ENCODE results near the gene NPHP4.

GRCh38 chr1:5872886-5873285 is 119.3 kb downstream of the NPHP4 start:
- TF ChIP-seq CTCF (IDR thresholded peaks at IDR 0.05; ENCODE audit: low read depth, low read length, missing input control) = no peak
- TF ChIP-seq GABPA (IDR thresholded peaks at IDR 0.05 in 1 of 2, conservative IDR thresholded peaks at IDR 0.05 in 1 of 2) = no peak
- no peak for TF ChIP-seq ATF3 (IDR thresholded peaks at IDR 0.05)
- no peak for TF ChIP-seq EGR1 (IDR thresholded peaks at IDR 0.05; ENCODE audit: low read depth in 2 of 2)
- TF ChIP-seq RAD21 (IDR thresholded peaks at IDR 0.05) = no peak
- no peak for TF ChIP-seq JUND (IDR thresholded peaks at IDR 0.05)
- TF ChIP-seq TAF1 (conservative IDR thresholded peaks at IDR 0.05) = no peak
- no peak for TF ChIP-seq SP1 (IDR thresholded peaks at IDR 0.05)
- TF ChIP-seq, protein P1, sequence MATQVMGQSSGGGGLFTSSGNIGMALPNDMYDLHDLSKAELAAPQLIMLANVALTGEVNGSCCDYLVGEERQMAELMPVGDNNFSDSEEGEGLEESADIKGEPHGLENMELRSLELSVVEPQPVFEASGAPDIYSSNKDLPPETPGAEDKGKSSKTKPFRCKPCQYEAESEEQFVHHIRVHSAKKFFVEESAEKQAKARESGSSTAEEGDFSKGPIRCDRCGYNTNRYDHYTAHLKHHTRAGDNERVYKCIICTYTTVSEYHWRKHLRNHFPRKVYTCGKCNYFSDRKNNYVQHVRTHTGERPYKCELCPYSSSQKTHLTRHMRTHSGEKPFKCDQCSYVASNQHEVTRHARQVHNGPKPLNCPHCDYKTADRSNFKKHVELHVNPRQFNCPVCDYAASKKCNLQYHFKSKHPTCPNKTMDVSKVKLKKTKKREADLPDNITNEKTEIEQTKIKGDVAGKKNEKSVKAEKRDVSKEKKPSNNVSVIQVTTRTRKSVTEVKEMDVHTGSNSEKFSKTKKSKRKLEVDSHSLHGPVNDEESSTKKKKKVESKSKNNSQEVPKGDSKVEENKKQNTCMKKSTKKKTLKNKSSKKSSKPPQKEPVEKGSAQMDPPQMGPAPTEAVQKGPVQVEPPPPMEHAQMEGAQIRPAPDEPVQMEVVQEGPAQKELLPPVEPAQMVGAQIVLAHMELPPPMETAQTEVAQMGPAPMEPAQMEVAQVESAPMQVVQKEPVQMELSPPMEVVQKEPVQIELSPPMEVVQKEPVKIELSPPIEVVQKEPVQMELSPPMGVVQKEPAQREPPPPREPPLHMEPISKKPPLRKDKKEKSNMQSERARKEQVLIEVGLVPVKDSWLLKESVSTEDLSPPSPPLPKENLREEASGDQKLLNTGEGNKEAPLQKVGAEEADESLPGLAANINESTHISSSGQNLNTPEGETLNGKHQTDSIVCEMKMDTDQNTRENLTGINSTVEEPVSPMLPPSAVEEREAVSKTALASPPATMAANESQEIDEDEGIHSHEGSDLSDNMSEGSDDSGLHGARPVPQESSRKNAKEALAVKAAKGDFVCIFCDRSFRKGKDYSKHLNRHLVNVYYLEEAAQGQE (IDR thresholded peaks at IDR 0.05) = no peak
- TF ChIP-seq, protein P2, sequence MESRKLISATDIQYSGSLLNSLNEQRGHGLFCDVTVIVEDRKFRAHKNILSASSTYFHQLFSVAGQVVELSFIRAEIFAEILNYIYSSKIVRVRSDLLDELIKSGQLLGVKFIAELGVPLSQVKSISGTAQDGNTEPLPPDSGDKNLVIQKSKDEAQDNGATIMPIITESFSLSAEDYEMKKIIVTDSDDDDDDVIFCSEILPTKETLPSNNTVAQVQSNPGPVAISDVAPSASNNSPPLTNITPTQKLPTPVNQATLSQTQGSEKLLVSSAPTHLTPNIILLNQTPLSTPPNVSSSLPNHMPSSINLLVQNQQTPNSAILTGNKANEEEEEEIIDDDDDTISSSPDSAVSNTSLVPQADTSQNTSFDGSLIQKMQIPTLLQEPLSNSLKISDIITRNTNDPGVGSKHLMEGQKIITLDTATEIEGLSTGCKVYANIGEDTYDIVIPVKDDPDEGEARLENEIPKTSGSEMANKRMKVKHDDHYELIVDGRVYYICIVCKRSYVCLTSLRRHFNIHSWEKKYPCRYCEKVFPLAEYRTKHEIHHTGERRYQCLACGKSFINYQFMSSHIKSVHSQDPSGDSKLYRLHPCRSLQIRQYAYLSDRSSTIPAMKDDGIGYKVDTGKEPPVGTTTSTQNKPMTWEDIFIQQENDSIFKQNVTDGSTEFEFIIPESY (IDR thresholded peaks at IDR 0.05) = no peak
- TF ChIP-seq HNF4G (IDR thresholded peaks at IDR 0.05) = no peak
- no peak for TF ChIP-seq YY1 (IDR thresholded peaks at IDR 0.05)
- TF ChIP-seq MAX (IDR thresholded peaks at IDR 0.05) = no peak
- TF ChIP-seq HNF4A (conservative IDR thresholded peaks at IDR 0.05) = no peak

All from liver (tissue), 3 donors.